Fibroblast of skin of abdomen (primary cell): ENCODE measurements around the gene EIF3K.

Experiments used
- DNase-seq: peaks from one replicate; pipeline ENCODE4 v3.0.0-alpha.2; 2013

Gene EIF3K

DNA sequence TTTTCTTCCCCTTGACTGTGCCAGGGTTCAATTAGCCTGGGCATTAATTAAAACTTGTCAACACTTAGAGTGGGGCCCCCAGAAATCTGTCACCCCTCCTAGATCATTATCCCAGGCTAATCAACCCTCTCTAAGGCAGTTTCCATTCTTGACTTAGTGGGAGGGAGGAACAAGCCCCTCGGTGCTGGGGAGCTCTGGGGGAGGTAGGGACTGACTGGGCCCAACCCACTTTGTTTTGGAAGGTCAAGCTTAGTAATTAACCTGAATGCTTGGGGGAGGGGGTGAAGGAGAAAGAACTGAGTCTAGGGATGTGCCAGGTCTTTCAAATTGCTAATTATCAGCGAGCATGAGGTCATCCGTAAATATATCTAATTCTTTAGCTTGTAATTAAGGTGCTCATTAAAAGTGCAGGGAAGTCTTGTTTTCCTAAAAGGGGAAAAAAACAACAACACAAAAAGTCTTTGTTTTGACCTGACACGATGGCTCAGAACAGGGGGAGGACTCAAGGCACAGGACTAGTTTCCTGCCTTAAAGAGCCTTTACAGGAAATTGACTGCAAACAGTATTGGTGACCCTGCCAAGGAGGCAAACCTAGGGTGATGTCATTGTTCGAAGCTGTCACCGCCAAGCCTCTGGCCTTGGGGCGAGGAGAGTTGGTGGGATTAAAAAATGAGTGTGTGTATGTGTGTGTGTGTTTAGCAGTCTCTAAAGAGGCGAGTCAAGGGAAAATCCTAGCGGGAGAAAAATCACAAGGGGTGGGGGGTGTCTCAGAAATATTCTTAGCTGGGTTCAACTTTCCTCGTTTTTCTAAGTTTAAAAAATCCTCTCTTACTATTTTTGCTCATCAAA is 47.9 kb downstream of the EIF3K start:
- peak; percentile 85 for DNase-seq

DNA sequence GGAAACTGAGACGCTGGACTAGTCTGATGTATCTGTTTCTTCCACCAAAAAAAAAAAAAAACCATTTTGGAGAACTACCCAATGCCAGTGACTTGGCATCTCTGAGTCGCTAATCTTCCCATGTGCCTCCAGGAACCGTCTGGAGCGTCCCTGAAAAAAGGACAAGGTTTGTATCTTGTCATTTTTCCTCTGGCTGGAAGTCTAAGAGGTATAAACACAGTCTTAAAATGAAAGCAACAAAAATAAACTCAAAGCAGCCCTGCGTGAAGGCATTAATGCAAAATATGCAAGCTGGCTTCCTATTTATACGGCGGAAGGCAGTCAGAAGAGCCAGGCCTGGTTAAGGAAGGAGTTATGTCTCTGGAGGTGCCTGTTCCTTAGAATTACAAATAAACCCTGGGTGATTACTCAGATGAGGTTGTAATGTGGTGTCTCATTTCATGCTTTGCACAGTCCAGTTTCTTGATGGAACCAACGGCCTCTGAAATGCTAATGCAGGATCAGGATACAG is 48.7 kb downstream of the EIF3K start:
- peak; percentile 80 for DNase-seq

DNA sequence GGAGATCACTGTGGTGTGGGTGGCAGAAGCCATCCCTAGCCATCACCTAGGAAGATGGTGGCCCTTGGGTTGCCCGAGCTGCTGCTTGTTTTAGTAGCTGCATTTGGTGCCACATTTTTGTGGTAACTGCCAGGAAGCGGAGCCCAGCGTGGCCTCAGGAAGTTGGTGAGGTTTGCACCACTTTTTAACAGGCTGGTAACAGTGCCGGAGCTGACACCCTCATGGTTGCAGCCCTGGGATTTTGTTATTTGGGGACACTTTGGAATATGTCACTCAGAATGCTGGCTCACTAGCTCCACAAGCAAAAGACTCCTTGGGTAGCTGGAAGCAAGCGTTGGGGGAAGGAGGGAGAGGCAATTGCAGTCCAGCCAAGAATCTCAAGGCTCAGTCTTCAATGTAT is 50.6 kb downstream of the EIF3K start:
- DNase-seq, result no peak

DNA sequence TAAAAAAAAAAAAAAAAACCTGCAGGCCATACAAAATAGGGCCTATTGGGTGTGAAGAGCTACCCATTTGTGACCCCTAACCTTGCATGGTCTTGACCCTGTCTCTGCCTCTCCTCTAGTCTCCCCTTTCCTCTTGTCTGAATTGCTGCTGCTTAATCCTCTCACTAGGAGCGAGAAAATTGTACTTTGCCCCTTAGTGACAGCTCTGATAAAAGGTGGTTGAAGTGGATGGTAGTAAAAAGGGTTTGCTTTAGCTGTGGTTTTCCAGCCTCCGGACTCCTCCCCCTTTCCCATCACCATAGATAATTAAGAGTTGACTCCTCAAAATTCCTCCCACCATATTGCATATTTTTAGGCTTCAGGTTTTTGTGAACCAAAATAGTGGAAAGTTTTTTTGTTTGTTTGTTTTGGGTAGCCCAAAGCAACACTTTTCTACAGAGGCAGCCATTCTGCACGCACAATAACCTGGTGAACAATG is 52.0 kb downstream of the EIF3K start:
- DNase-seq, result no peak

DNA sequence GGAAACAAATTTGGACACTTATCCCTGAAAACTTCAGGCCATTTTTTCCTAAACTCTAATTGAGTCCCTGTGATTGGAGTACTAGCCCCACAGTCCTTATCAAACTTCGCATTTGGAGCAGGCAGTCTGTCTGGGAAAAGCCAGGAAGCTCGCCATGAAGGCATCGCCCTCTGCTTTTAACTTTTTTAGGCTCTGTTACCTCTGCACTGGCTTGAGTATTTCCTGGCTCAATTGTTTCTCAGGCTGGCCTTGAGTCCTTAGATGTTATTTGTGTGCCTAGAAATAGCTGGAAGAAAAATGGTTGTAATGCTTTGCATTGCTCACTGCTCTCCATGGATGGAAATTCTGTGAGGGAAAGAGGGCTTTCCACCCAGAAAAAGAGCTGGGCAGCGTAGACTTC is 52.7 kb downstream of the EIF3K start:
- DNase-seq, result no peak

DNA sequence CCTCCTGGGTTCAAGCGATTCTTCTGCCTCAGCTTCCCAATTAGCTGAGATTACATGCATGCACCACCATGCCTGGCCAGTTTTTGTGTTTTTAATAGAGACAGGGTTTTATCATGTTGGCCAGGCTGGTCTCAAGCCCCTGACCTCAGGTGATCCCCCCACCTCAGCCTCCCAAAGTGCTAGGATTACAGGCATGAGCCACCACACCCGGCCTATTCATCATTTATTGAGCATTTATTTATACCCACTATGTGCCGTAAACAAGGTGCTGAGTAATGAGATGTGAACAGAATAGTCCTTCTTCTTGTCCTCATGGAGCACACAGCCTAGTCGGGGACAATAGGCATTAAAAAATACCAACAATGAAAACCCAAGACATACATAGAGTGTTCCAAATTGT is 54.0 kb downstream of the EIF3K start:
- no peak for DNase-seq

DNA sequence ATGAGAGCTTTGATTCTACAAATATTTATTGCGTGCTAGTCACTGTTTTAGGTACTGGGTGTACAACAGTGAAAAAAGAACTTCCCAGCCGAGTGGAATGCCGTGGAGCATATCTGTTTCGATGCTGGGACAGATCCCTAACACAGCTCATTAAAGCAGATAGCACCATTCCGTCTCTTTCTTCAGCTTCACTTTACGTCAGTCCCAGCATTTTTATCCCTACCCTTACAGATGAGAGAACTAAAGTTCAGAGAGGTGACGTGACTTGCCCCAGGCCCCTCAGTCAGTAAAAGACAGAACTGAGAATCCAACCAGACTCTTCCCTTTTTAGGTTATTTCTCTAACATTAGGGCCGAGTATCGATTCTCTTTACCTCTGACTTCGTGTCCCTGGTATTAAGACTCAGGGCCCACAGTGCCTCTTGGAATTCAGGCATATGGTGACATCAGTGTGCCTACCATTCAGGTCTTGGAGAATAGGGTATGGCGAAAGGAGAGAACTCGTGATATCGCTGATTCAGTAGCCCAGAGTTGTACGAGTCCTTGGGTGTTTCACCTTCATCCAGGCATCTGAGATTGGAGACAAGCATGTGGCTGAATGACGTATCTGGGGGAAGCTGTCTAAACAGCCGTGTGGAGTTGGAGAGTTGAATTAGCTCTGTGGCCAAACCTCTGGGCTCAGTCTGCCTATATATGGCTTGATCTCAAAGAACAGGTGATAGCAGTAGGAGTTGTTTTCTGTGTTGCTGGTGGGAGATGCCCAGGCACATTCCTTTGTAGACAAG is 55.6 kb downstream of the EIF3K start:
- no peak for DNase-seq

DNA sequence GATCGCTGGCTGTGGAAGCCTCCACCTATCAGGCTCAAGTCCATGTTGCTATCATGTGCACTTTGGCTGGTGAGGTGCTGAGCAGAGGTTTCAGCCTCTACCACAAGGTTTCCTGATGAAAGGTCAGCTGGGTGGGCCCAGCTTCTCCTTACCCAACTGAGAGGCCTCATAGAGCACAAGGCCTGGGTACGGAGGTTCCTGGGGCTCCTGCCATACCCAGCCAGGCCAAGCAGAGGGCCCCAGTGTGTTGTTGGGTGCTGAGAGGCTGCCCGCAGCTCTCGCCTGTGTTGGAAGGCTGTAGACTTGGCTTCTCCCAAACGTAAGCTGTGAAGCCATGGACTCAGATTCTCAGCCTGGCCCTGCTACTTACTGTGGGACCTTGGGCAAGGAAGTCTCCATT is 56.6 kb downstream of the EIF3K start:
- DNase-seq, result no peak

DNA sequence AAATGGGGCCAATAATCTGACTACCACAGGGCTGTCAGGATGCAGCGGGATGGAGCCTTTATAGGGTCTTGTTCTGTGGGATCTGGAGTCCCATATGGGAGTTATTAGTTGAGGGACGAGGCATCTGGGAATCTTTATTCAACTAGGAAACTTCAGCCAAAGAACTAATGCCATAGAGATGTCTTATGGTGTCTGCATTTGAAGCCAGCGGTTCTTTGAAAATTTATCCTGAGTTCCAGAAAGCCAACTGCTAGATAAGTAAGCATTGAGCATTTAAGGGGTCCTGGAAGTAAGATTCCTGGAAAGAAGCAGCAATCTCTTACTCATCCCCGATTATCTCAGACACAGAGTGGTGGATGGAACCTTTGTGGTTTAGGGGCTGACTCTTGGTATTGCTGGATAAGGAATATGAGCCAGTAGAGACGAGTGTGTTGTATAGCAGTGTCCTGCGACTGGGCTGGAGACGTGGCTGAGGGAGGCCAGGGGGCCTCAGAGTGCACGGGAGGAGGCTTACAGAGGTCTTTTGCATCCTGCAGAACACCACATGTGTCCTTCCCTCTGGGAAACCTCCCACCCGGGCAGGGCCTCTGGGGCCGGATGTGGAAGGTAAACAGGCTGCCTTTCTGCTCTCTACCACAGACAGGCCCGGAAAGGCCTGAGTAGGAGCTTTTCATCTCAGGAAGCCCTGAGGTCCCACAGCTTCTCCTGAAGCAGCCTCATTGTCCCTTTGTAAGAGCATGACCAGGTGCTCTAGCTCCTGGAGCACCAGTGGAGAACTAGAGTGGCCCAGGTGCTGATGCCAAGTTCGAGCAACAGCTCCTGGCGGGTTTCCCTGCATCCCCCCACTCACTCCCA is 57.3 kb downstream of the EIF3K start:
- peak; percentile 86 for DNase-seq

DNA sequence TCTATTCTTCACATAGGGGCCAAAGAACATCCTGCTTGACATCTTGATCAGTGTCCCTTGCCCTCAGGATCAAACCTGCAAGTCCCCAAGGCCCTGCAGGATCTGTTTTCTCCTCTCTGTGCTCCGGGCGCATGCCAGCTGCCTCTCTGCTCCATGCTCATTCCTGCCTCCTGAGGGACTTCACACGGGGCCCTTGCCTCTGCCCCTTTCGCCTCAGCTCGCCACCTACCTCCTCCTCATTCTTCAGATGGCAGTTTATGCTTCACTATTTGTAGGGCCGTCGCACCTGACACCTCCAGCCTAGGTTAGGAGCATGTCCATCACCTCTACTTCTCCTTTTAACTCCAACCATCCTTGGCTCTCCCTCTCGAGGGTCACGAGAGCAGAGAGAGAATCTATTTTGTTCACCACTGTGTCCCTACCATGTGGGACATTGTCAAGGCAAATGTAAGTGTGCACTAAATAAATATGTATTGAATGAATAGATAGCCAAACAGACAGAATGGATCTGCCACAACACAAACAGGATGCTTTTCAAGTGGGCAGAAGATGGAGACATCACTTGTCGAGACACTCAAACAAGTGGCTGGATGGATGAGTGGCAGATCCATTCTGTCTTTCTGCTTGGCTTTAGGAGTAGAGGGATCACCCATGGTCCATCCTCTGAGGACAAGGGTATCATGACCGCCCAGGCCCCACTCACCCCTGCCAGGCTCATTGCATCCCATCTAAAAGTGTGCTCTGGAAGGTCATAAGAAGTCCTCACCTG is 58.1 kb downstream of the EIF3K start:
- DNase-seq, result no peak

DNA sequence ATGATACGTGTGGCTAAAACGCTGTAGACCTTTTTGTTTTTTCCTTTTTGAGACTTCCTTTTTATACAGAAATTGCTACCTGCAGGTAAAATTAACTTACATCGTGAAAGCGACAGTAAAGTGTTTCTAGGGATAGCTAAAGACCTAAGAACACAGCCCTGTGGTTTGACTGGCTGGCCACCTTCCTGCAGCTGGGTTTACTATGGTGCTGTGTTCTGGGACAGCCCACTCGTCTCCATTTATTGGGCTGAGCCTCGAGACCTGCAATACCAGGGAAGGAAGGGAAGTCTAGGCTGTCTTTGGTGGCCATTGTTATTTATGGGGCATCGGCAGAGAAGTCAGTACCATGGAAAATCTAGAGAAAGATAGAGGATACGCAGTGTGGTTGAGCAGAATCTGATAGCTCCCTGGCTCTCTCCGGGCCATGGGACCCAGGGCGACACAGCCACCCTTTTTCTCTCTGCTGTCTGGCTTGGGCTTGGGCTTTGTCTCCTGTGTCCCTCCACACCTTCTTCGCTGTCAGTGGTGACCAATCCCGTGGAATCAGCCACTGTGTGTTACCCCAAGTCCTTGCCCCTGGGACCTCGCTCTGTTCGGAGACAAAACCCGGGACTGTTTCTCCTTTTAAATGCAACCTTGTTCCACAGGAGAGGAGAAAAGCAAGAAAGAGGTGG is 59.4 kb downstream of the EIF3K start:
- no peak for DNase-seq

DNA sequence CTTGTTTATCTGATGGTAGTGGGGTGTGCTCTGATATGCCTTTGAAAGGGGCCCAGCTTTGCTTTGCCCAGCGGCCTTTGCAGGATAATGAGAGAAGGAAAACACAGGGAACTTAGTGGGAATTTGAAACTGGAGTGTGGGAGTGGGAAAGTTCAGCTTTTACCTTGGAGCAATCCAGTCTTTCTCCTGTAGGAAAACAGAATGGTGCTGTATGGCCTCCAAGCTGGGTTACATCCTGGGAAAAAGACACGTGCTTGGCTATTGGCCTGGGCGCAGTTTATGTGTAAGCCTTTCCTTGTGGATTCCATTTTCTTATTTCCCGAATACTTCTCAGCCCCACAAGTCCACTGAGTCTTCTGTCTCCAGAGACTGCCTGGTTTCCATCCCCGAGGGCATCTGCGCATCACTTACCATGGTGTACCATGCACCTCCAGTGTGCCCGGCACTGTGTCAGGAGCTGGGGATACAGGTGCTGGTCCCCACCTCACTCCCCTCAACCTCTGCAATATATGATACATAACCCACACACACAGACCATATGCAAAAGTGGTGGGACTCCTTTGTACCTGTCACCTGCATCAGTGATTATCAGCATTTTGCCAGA is 60.0 kb downstream of the EIF3K start:
- no peak for DNase-seq

DNA sequence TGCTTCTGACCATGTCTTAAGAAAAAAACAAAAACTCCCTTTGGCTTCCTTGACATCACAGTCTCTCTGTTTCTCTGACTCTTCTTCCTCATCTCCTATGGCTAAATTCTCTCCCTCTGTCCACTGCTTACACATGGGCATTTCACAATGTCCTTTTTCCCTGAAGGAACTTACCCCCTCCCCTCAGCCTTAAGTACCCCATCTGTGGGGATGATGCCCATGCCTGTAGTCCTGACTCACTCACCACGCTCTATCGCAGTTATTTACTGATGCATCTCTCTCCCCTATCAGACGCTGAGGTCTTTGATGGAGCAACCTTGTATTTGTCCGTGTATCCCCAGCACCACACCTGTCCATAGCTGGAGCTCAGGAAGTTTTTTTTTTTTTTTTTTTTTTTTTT is 60.9 kb downstream of the EIF3K start:
- DNase-seq, result peak; percentile 44

DNA sequence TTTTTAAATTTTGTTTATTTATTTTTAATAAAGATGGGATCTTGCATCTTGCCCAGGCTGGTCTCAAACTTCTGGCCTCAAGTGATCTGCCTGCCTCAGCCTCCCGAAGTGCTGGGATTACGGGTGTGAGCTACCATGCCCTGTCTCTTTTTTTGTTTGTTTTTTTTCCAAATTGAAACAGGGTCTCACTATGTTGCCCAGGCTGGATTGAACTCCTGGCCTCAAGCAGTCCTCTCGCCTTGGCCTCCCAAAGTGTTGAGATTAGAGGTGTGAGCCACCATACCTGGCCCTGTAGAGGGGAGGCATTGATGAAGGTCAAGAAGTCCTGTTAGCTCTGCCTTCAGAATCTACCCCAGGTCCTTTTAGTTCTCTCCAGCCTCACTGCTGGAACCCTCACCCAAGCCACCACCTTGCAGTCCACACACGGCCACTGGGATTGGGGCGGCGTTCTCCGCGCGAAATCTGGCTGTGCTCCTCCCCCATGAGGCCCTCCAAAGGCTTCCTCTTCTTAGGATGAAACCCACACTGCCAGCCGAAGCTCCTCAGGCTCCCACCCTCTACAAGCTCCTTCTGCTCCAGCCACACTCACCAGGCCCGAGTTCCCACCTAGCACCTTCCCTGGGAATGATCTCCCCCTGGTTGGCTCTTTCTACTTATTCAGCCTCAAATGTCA is 63.3 kb downstream of the EIF3K start:
- no peak for DNase-seq

DNA sequence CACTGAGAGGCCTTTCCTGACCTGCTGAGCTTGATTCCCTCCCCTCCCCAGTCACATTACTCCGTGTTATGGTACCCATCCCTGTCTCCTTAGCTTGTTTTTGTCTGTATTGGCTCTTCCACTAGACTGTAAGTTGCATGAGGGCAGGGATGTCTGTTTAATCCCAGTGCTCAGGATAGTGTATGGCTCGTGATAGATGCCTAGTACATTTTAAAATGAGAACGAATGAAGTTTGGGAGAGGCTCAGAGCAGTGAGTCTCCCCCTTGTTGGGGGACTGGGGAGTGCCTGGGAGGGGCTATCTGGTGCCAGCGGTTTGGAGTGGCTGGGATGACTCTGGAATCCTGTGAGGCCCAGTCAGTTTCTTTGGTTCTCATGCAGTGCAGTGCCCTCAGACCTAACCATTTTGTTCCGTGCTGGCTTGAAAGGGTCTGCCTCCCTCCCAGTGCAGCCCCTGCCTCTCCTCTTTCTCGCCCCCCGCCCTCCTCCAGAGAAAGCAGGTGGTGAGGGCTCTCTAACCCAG is 63.9 kb downstream of the EIF3K start:
- no peak for DNase-seq

DNA sequence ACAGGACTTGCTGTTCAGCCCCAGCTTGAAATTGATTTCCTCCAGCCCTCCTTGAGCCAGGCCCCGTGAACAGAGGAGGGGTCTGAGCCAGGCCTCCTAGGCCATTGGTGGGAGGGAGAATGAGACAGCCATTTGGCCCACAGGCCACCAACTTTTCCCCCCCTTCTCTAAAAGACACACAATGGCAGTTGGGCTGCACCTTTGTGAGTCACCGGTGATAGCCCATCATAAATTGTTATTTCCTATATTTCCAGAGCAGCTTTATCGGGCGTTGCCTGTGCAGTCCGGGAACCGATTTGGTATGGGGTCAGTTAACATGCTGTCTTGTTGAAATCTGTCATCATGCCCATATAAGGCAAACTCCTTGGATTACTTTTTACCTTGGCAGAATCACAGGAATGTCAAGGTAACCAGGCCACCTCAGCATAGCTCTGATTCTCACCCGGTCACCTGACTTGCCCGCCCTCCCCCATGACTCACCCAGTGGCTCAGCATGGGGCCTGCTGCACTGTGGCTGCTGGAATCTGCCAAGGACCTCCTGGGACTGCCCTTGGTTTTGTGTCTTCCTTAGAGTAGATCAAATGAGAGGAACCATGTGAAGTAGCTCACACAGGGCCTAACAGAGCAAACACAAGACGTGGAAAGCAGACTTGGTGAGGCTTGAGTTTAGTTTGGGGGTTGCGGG is 64.5 kb downstream of the EIF3K start:
- peak; percentile 95 for DNase-seq

DNA sequence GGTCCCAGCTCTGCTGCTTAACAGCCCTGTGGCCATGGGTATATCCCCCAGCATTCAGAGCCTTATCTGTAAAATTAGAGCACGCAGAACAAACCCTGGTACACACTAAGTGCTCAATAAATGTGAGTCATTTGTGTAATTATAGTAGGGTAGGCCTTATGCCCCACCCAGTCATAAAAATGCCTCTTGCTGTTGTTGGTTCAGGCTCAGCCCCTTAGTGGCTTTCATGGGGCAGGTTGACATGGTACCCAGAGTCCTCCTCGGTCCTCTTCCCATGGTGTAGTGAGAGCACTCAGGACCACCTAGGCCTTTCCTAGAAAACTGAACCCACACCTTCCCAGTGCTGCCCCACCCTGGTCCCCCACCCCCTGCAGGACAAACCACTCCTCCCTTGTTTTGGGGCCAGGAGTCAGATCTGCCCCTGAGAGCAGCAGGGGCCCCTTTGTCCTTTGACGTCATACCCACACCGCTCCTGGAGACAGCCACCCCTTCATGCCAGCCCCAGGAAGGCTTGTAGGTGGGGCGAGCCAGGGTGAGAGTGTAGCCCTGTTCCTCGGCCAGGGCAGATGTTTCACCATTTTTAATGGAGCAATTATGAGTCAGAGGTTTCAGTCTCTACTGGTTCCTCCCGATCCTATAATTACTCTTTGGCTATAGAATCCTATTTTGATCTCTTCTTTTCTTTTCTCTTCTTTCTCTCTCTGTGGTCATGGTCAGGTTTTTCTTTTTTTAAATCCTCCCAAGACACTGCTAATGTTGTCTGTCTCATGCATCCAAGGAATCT is 65.3 kb downstream of the EIF3K start:
- peak; percentile 86 for DNase-seq

DNA sequence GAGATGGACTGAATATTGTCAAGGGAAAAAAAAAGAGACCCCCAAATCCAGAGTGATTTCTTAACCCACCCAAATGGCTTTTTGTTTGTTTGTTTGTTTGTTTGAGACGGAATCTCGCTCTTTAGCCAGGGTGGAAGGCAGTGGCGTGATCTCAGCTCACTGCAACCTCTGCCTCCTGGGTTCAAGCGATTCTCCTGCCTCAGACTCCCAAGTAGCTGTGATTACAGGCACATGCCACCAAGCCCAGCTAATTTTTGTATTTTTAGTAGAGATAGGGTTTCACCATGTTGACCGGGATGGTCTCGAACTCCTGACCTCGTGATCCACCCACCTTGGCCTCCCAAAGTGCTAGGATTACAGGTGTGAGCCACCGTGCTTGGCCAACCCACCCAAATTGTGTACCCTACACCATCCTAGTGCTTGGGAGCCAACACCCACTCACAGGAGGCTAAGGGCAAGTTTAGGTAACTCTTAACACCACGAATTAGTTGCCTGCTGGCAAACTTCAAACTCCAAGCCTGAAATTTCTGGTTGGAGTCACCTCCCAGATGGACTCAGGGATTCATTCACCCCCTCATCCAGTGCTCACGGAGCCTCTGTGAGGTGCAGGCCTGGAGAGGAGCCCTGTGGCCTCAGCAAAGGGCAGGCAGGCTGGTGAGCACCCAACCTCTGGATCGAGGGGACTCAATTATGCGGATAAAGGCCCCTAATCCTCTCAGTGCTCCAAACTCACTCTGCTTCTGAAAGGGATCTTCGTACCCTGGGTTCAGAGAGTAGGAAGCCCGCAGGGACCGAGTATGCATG is 66.1 kb downstream of the EIF3K start:
- DNase-seq, result no peak
